ENCODE data around the gene AGAP6.
A peak's percentile ranks its signal among the peaks of the same experiment; 100 is the strongest.
"Not testable (repeated sequence)": the region's sequence is repeated elsewhere in the genome, so short reads cannot be mapped to it uniquely, and the experiment has no call there.

DNA sequence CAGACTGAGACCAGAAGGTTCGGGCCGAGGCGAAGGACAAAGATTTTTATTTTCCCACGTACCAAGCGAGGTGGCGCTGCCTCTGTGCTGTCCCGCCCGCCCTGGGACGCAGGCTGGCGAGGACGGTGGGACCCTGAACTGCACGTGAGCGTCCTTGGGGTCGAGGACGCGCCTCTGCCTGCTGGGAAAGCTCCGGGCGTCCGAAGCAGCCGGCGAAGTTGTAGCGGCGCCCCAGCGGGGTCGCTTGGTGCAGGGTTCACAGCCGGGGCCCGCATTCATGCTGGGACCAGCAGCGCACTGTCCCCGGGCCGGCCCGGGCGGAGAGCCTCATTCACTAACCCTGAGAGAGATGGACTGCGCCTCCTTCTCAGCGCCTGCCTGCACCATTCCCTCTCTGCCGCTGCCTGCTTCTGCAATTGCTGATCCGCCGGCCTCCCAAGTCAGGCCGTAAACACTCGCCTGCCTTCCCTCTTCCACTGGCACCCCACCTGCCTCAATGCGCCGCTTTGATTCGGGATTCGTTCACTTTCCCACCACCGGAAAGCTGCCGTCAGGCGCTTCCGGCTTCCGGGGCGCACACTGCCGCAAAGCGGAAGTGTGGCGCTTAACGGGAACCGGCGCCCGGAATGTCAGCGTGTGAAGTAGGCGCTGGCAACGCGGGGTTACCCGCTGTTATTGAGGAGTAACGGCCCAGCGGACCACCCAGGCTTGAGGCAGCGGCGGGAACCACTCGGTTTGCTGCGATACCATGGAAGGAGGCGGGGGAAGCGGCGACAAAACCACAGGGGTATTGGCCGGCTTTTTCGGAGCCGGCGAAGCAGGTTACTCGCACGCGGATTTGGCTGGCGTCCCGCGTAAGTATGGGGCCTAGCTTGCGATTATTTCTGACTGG is 46.5 kb upstream of the AGAP6 start, which contains the start of the genes PARG and TIMM23B:
- TF ChIP-seq, protein P1, sequence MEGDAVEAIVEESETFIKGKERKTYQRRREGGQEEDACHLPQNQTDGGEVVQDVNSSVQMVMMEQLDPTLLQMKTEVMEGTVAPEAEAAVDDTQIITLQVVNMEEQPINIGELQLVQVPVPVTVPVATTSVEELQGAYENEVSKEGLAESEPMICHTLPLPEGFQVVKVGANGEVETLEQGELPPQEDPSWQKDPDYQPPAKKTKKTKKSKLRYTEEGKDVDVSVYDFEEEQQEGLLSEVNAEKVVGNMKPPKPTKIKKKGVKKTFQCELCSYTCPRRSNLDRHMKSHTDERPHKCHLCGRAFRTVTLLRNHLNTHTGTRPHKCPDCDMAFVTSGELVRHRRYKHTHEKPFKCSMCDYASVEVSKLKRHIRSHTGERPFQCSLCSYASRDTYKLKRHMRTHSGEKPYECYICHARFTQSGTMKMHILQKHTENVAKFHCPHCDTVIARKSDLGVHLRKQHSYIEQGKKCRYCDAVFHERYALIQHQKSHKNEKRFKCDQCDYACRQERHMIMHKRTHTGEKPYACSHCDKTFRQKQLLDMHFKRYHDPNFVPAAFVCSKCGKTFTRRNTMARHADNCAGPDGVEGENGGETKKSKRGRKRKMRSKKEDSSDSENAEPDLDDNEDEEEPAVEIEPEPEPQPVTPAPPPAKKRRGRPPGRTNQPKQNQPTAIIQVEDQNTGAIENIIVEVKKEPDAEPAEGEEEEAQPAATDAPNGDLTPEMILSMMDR (IDR thresholded peaks at IDR 0.05), result not testable (repeated sequence)
- TF ChIP-seq PHF8 (IDR thresholded peaks at IDR 0.05; ENCODE audit: borderline replicate concordance, low read depth), result peak; percentile 79
- not testable (repeated sequence) for TF ChIP-seq BHLHE40 (IDR thresholded peaks at IDR 0.05; ENCODE audit: low read depth, low read length); SREBF2 (IDR thresholded peaks at IDR 0.05)
- TF ChIP-seq, protein P2, sequence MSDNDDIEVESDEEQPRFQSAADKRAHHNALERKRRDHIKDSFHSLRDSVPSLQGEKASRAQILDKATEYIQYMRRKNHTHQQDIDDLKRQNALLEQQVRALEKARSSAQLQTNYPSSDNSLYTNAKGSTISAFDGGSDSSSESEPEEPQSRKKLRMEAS (IDR thresholded peaks at IDR 0.05), result peak; percentile 89

Data from A549 (cell line).